PC-3 (cell line): Measurements from ENCODE around the gene TRAPPC4. TPM values are rescaled to one million over a fixed set of nuclear protein-coding genes. Genes with fewer than 3 reads are reported as not detected.
A peak's percentile ranks its signal among the peaks of the same experiment; 100 is the strongest.

Experiments used
- ATAC-seq: fragments of 200-7000 bp; cut with Tn5 transposase; 2 replicates; pipeline ENCODE4 v1.9.1; 2020; ENCODE audit warnings: mild to moderate bottlenecking, moderate library complexity
- BruUV-seq: library from RNA; stranded (reverse); fragments of 400-500 nt; replicated peaks from 2 replicates; lab custom pipeline; 2021; lab: Mats Ljungman, UMichigan
- CTCF ChIA-PET: fragments of 300-600 bp; sonication (Branson Sonifier 250); formaldehyde crosslinking; loops from one replicate; lab custom pipeline; 2022; ENCODE audit warnings: antibody characterized with exemption; lab: Charles Lee
- POLR2A ChIA-PET: fragments of 300-600 bp; sonication (Branson Sonifier 250); formaldehyde crosslinking; loops from one replicate; lab custom pipeline; 2022; ENCODE audit warnings: antibody characterized with exemption; ENCODE audit not compliant: unreplicated experiment; lab: Charles Lee
- DNase-seq: peaks from one replicate; pipeline ENCODE4 v3.0.0-alpha.2; 2015
- H2AFZ ChIP-seq: fragments of 300-600 bp; sonication (generic); 2 replicates; pipeline ENCODE4 v1.6.0; 2016; ENCODE audit warnings: antibody characterized with exemption, low read length
- H3F3A ChIP-seq: fragments of 300-600 bp; sonication (generic); one replicate; pipeline ENCODE4 v1.6.0; 2017; ENCODE audit warnings: antibody characterized with exemption, low read length, control low read depth, mild to moderate bottlenecking; ENCODE audit not compliant: unreplicated experiment
- H3K27ac ChIP-seq: fragments of 300-600 bp; sonication (generic); 2 replicates; pipeline ENCODE4 v1.5.1; 2016; ENCODE audit warnings: mild to moderate bottlenecking, low read length
- H3K27me3 ChIP-seq: fragments of 300-600 bp; sonication (generic); 2 replicates; pipeline ENCODE4 v1.6.1; 2016; ENCODE audit warnings: low read length, mixed read lengths
- H3K36me3 ChIP-seq: fragments of 300-600 bp; sonication (generic); 2 replicates; pipeline ENCODE4 v1.6.1; 2016; ENCODE audit warnings: low read depth, mixed run types, low read length, mixed read lengths
- H3K4me1 ChIP-seq: fragments of 300-600 bp; sonication (generic); 2 replicates; pipeline ENCODE4 v1.5.1; 2016; ENCODE audit warnings: low read length; ENCODE audit not compliant: insufficient read depth
- H3K4me2 ChIP-seq: fragments of 300-600 bp; sonication (generic); 2 replicates; pipeline ENCODE4 v1.6.0; 2016; ENCODE audit warnings: low read length
- H3K4me3 ChIP-seq: fragments of 300-600 bp; sonication (generic); 2 replicates; pipeline ENCODE4 v1.5.1; 2016; ENCODE audit warnings: mild to moderate bottlenecking, low read length, mixed read lengths
- H3K79me2 ChIP-seq: fragments of 300-600 bp; sonication (generic); 2 replicates; pipeline ENCODE4 v1.6.1; 2017; ENCODE audit warnings: low read length, mixed read lengths
- H3K9ac ChIP-seq: fragments of 300-600 bp; sonication (generic); 2 replicates; pipeline ENCODE4 v1.6.0; 2016; ENCODE audit warnings: mild to moderate bottlenecking, low read length
- H3K9me2 ChIP-seq: fragments of 300-600 bp; sonication (generic); replicated peaks from 2 replicates; pipeline ENCODE4 v1.6.1; 2016; ENCODE audit warnings: mixed run types, low read length, mixed read lengths
- H3K9me3 ChIP-seq: fragments of 300-600 bp; sonication (generic); 2 replicates; pipeline ENCODE4 v1.6.1; 2016; ENCODE audit warnings: low read length, mixed read lengths
- H4K20me1 ChIP-seq: fragments of 300-600 bp; sonication (generic); 2 replicates; pipeline ENCODE4 v1.6.1; 2016; ENCODE audit warnings: low read length, mixed read lengths
- CTCF ChIP-seq: fragments of 300-600 bp; sonication (generic); conservative IDR thresholded peaks from 2 replicates; pipeline ENCODE4 v1.5.1; 2017; ENCODE audit warnings: antibody characterized with exemption, low read depth, mild to moderate bottlenecking, low read length
- EZH2 ChIP-seq: fragments of 300-600 bp; sonication (generic); IDR thresholded peaks from one replicate; pipeline ENCODE4 v1.6.1; 2017; ENCODE audit warnings: antibody characterized with exemption, mild to moderate bottlenecking, low read length; ENCODE audit not compliant: unreplicated experiment
- EZH2phosphoT487 ChIP-seq: fragments of 300-600 bp; sonication (generic); IDR thresholded peaks from 2 replicates; pipeline ENCODE4 v1.6.1; 2018; ENCODE audit warnings: mild to moderate bottlenecking, antibody characterized with exemption, low read length, borderline replicate concordance
- intact Hi-C: fragments of 100-400 bp; cut with micrococcal nuclease; formaldehyde crosslinking; loops from 2 replicates; pipeline ENCODE4 v1.9.0; 2023
- total RNA-seq: library from RNA; depleted of rRNA; stranded (reverse); fragments of >200 nt; gene quantifications from 2 replicates; pipeline ENCODE4 v1.2.3, GENCODE V29; 2014

The TRAPPC4 gene
- total RNA-seq, 1 experiment from 2014 or later = 129 TPM

GRCh38 chr11:119049081-119049480 is 30.5 kb downstream of the TRAPPC4 start:
- H3K4me1 ChIP-seq = no peaks in the 10 kb centered on the region
- H3K9ac ChIP-seq = no peak overlapping the region
- TF ChIP-seq EZH2phosphoT487 (no peak), CTCF (no peak), EZH2 (no peak)
- H3K9me2 ChIP-seq = no peaks in the 10 kb centered on the region
- H3K9me3 ChIP-seq = no peaks in the 10 kb centered on the region
- ATAC-seq (no peak), DNase-seq (no peak)
- no peaks in the 10 kb centered on the region for H4K20me1 ChIP-seq
- H3K4me3 ChIP-seq = no peak overlapping the region
- no TSS peak for BruUV-seq
- H3K27ac ChIP-seq = no peak overlapping the region
- intact Hi-C loops = no loop called here
- ChIA-PET POLR2A (no interaction called here), CTCF (no interaction called here)
- H2AFZ ChIP-seq = no peak overlapping the region
- H3K36me3 ChIP-seq = peaks cover 73% of the 10 kb centered on the region
- H3K4me2 ChIP-seq = no peak overlapping the region
- no peaks in the 10 kb centered on the region for H3K27me3 ChIP-seq
- H3K79me2 ChIP-seq = 0 out of 2 replicates have a peak, but pooled peaks cover 4% of the 10 kb centered on the region
- no peaks in the 10 kb centered on the region for H3F3A ChIP-seq

GRCh38 chr11:119051440-119052162 is 33.0 kb downstream of the TRAPPC4 start:
- H3K27ac ChIP-seq = no peak overlapping the region
- ChIA-PET POLR2A (no interaction called here), CTCF (no interaction called here)
- H3K9ac ChIP-seq = no peak overlapping the region
- H3K4me2 ChIP-seq = no peak overlapping the region
- intact Hi-C loops = no loop called here
- H3K9me3 ChIP-seq = no peaks in the 10 kb centered on the region
- no peaks in the 10 kb centered on the region for H3K27me3 ChIP-seq
- TSS peak; percentile 2 for BruUV-seq
- H4K20me1 ChIP-seq = 0 out of 2 replicates have a peak, but pooled peaks cover 10% of the 10 kb centered on the region
- no peak overlapping the region for H2AFZ ChIP-seq
- ATAC-seq (no peak), DNase-seq (no peak)
- peaks cover 29% of the 10 kb centered on the region for H3K79me2 ChIP-seq
- TF ChIP-seq EZH2phosphoT487 (no peak), EZH2 (no peak), CTCF (no peak)
- H3K4me3 ChIP-seq = no peak overlapping the region
- no peaks in the 10 kb centered on the region for H3K9me2 ChIP-seq
- peaks cover 8% of the 10 kb centered on the region for H3K4me1 ChIP-seq
- H3F3A ChIP-seq = no peaks in the 10 kb centered on the region
- H3K36me3 ChIP-seq = peaks cover 77% of the 10 kb centered on the region

GRCh38 chr11:119052163-119052814 is 33.7 kb downstream of the TRAPPC4 start:
- TF ChIP-seq EZH2phosphoT487 = no peak
- no peak for TF ChIP-seq CTCF
- no peak for TF ChIP-seq EZH2
- Histone ChIP-seq H3K36me3 (peaks cover 72% of the 10 kb centered on the region), H2AFZ (no peak overlapping the region), H3K9me3 (no peaks in the 10 kb centered on the region), H3K4me1 (peaks cover 8% of the 10 kb centered on the region), H3K4me2 (no peak overlapping the region), H3K27me3 (no peaks in the 10 kb centered on the region), H4K20me1 (0 out of 2 replicates have a peak, but pooled peaks cover 10% of the 10 kb centered on the region), H3K4me3 (no peak overlapping the region), H3K9me2 (no peaks in the 10 kb centered on the region), H3K9ac (no peak overlapping the region), H3K27ac (no peak overlapping the region), H3K79me2 (peaks cover 32% of the 10 kb centered on the region), H3F3A (no peaks in the 10 kb centered on the region)
- DNase-seq (no peak), ATAC-seq (no peak)
- POLR2A ChIA-PET = no interaction called here
- CTCF ChIA-PET = no interaction called here
- no TSS peak for BruUV-seq
- intact Hi-C loops = no loop called here
